Astrocyte of the spinal cord (primary cell): ENCODE data around the gene PIGR.

Experiments
- DNase-seq: peaks from one replicate; pipeline ENCODE4 v3.0.0; 2011; ENCODE audit warnings: low read depth, low spot score
- H3K4me3 ChIP-seq: 2 replicates; pipeline ENCODE4 v1.5.1; 2011; ENCODE audit warnings: low read depth, mild to moderate bottlenecking, low read length, moderate library complexity
- CTCF ChIP-seq: IDR thresholded peaks from 2 replicates; pipeline ENCODE4 v1.5.1; 2012; ENCODE audit warnings: low read depth, mild to moderate bottlenecking, low read length, inconsistent platforms
- in situ Hi-C: cut with HindIII; loops from 2 replicates; pipeline ENCODE4 v1.10.0; 2017; ENCODE audit warnings: low sequenced_read_pairs

The PIGR gene

DNA sequence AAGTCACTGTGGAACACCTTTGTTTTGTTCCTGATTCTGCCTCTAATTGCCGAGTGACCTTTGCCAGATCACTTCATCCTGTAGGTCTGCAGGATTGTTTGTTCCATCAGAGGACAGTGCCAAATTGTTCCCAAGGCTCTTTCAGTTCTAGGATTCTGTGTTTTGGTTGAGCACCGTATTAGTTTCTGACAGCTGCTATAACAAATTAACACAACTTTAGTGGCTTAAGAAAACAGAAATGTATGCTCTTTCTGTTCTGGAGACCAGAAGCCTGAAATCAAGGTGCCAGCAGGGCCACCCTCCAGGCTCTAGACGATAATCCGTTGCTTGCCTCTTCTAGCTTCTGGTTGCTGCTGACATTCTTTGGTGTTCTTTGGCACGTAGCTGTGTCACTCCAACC is 3.4 kb upstream of the PIGR start:
- no peak overlapping the region for H3K4me3 ChIP-seq
- TF ChIP-seq CTCF = no peak
- no peak for DNase-seq
- in situ Hi-C loops = no loop called here

- DNase-seq = no peak
- in situ Hi-C loops = no loop called here
- no peak overlapping the region for H3K4me3 ChIP-seq
- no peak for TF ChIP-seq CTCF
Measured at GRCh38 chr1:206949208-206949607, 2.9 kb upstream of the PIGR start.

- DNase-seq = no peak
- in situ Hi-C loops = no loop called here
- TF ChIP-seq CTCF = no peak
Measured at GRCh38 chr1:206947255-206947654, 989 bp upstream of the PIGR start.

GRCh38 chr1:206945779-206946178 is 487 bp downstream of the PIGR start:
- no peak for DNase-seq
- TF ChIP-seq CTCF = no peak
- in situ Hi-C loops = no loop called here
- H3K4me3 ChIP-seq = no peak overlapping the region

More at GRCh38 chr1:206947255-206947654, 989 bp upstream of the PIGR start:
- H3K4me3 ChIP-seq = no peak overlapping the region

GRCh38 chr1:206944703-206945102 is 1.6 kb downstream of the PIGR start:
- in situ Hi-C loops = no loop called here
- no peak for TF ChIP-seq CTCF
- no peak for DNase-seq
- no peak overlapping the region for H3K4me3 ChIP-seq

GRCh38 chr1:206941766-206942418 is 4.4 kb downstream of the PIGR start:
- H3K4me3 ChIP-seq = no peak overlapping the region
- in situ Hi-C loops = no loop called here
- DNase-seq = no peak
- TF ChIP-seq CTCF = no peak

DNA sequence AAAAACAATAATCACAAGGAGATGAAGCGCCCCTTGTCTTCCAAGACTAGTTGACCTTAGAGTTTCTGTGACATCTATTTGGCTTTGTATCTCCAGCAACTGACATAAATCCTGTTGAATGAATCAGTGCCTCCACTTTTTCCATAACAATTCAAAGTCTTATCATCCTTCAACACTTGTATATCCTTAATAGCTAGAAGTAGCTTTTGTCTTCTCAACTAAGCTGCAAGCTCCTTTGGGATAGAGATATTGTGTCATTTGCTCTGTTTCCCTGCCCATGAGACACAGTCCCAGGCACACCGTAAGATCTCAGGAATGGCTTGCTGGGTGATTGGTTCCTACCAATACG is 5.7 kb downstream of the PIGR start:
- no peak for TF ChIP-seq CTCF
- in situ Hi-C loops = no loop called here
- H3K4me3 ChIP-seq = no peak overlapping the region

More for the DNA sequence above, 5.7 kb downstream of the PIGR start:
- no peak for DNase-seq
